ENCODE measurements around the gene ROBO1. TPM values are rescaled to one million over a fixed set of nuclear protein-coding genes. Genes with fewer than 3 reads are reported as not detected.

ROBO1 gene
- total and polyA plus RNA-seq, 4 donors = 1.0 to 30.3 (median 3.9) TPM

DNA sequence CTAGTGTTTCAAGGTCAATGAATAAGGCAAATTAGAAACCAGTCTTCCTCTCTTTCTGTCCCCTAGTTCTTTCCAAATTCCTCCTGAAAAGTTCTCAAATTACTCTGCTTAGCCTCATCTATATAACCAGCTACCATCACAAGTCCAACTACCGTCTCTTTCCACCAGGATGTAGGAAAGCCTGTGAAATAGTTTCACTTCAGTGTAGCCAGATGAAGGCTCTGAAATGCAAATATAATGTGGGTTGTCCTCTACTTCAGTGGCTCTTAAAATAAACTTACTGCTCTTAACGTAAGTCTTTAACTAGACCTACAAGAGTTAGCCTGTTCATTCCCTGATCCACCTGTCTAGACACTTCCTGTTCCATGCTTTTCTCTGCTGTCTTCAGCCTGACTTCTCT, 827.7 kb downstream of the ROBO1 start:
- Histone ChIP-seq H3K27me3 (ENCODE audit: control insufficient read depth in 4 of 4, insufficient read depth in 4 of 4, low read length in 3 of 4) (no peaks in the 10 kb centered on the region), H3K9ac (ENCODE audit: low read depth in 1 of 2, low read length in 2 of 2) (no peak overlapping the region), H3K9me3 (ENCODE audit: control insufficient read depth in 4 of 4, low read length in 3 of 4) (no peaks in the 10 kb centered on the region), H3K4me3 (ENCODE audit: low read depth in 1 of 3, low read length in 3 of 3) (no peak overlapping the region), H3K27ac (ENCODE audit: low read depth in 1 of 2, low read length in 2 of 2) (no peak overlapping the region), H3K36me3 (ENCODE audit: control insufficient read depth in 4 of 4, insufficient read depth in 3 of 4, low read depth in 1 of 4, low read length in 3 of 4) (no peaks in the 10 kb centered on the region), H3K4me1 (ENCODE audit: control insufficient read depth in 4 of 4, insufficient read depth in 4 of 4, low read length in 3 of 4) (no peaks in the 10 kb centered on the region)
- TF ChIP-seq TAF1 (conservative IDR thresholded peaks at IDR 0.05) (no peak), YY1 (IDR thresholded peaks at IDR 0.05) (no peak), NR2F2 (IDR thresholded peaks at IDR 0.05) (no peak)
- TF ChIP-seq, protein P1, sequence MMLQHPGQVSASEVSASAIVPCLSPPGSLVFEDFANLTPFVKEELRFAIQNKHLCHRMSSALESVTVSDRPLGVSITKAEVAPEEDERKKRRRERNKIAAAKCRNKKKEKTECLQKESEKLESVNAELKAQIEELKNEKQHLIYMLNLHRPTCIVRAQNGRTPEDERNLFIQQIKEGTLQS (IDR thresholded peaks at IDR 0.05) = no peak
- TF ChIP-seq, protein P2, sequence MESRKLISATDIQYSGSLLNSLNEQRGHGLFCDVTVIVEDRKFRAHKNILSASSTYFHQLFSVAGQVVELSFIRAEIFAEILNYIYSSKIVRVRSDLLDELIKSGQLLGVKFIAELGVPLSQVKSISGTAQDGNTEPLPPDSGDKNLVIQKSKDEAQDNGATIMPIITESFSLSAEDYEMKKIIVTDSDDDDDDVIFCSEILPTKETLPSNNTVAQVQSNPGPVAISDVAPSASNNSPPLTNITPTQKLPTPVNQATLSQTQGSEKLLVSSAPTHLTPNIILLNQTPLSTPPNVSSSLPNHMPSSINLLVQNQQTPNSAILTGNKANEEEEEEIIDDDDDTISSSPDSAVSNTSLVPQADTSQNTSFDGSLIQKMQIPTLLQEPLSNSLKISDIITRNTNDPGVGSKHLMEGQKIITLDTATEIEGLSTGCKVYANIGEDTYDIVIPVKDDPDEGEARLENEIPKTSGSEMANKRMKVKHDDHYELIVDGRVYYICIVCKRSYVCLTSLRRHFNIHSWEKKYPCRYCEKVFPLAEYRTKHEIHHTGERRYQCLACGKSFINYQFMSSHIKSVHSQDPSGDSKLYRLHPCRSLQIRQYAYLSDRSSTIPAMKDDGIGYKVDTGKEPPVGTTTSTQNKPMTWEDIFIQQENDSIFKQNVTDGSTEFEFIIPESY (IDR thresholded peaks at IDR 0.05) = no peak
- TF ChIP-seq, protein P3, sequence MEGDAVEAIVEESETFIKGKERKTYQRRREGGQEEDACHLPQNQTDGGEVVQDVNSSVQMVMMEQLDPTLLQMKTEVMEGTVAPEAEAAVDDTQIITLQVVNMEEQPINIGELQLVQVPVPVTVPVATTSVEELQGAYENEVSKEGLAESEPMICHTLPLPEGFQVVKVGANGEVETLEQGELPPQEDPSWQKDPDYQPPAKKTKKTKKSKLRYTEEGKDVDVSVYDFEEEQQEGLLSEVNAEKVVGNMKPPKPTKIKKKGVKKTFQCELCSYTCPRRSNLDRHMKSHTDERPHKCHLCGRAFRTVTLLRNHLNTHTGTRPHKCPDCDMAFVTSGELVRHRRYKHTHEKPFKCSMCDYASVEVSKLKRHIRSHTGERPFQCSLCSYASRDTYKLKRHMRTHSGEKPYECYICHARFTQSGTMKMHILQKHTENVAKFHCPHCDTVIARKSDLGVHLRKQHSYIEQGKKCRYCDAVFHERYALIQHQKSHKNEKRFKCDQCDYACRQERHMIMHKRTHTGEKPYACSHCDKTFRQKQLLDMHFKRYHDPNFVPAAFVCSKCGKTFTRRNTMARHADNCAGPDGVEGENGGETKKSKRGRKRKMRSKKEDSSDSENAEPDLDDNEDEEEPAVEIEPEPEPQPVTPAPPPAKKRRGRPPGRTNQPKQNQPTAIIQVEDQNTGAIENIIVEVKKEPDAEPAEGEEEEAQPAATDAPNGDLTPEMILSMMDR (IDR thresholded peaks at IDR 0.05; ENCODE audit: low read depth, low read length, missing input control) = no peak
- WGBS = 92% methylated on average over 2 of the region's 2 CpGs
- DNase-seq (ENCODE audit: low spot score) = no peak

DNA sequence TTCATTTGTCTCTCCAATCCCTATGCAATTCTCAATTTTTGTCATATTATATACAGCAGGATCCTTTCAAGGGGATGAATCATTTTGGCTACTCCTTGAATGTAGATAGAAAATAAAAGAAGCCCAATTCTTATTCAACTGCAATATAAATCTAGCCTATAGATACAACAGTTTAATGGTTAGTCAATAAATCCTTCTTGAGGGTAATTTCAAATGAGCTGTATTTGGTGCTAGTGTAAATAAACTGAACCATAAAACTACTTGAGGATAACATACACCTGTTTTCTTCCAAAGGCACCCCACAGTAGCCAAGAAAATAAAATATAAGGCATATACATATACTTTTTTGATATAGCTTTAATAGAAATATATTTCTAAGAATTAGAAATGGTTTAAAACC, 830.3 kb downstream of the ROBO1 start:
- no peak overlapping the region for H3K27ac ChIP-seq (ENCODE audit: low read depth in 1 of 2, low read length in 2 of 2)
- H3K9me3 ChIP-seq (ENCODE audit: control insufficient read depth in 4 of 4, low read length in 3 of 4) = no peaks in the 10 kb centered on the region
- no peak for DNase-seq (ENCODE audit: low spot score)
- no peak overlapping the region for H3K4me3 ChIP-seq (ENCODE audit: low read depth in 1 of 3, low read length in 3 of 3)
- H3K9ac ChIP-seq (ENCODE audit: low read depth in 1 of 2, low read length in 2 of 2) = no peak overlapping the region
- TF ChIP-seq, protein P4, sequence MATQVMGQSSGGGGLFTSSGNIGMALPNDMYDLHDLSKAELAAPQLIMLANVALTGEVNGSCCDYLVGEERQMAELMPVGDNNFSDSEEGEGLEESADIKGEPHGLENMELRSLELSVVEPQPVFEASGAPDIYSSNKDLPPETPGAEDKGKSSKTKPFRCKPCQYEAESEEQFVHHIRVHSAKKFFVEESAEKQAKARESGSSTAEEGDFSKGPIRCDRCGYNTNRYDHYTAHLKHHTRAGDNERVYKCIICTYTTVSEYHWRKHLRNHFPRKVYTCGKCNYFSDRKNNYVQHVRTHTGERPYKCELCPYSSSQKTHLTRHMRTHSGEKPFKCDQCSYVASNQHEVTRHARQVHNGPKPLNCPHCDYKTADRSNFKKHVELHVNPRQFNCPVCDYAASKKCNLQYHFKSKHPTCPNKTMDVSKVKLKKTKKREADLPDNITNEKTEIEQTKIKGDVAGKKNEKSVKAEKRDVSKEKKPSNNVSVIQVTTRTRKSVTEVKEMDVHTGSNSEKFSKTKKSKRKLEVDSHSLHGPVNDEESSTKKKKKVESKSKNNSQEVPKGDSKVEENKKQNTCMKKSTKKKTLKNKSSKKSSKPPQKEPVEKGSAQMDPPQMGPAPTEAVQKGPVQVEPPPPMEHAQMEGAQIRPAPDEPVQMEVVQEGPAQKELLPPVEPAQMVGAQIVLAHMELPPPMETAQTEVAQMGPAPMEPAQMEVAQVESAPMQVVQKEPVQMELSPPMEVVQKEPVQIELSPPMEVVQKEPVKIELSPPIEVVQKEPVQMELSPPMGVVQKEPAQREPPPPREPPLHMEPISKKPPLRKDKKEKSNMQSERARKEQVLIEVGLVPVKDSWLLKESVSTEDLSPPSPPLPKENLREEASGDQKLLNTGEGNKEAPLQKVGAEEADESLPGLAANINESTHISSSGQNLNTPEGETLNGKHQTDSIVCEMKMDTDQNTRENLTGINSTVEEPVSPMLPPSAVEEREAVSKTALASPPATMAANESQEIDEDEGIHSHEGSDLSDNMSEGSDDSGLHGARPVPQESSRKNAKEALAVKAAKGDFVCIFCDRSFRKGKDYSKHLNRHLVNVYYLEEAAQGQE (IDR thresholded peaks at IDR 0.05) = no peak
- TF ChIP-seq, protein P5, sequence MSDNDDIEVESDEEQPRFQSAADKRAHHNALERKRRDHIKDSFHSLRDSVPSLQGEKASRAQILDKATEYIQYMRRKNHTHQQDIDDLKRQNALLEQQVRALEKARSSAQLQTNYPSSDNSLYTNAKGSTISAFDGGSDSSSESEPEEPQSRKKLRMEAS (IDR thresholded peaks at IDR 0.05) = no peak
- TF ChIP-seq, protein P2 (IDR thresholded peaks at IDR 0.05) = no peak
- TF ChIP-seq RXRA (IDR thresholded peaks at IDR 0.05) (no peak), HNF4G (IDR thresholded peaks at IDR 0.05) (no peak), EGR1 (IDR thresholded peaks at IDR 0.05; ENCODE audit: low read depth in 2 of 2) (no peak)
- TF ChIP-seq, protein P3 (IDR thresholded peaks at IDR 0.05; ENCODE audit: low read depth, low read length, missing input control) = no peak
- no peaks in the 10 kb centered on the region for H3K4me1 ChIP-seq (ENCODE audit: control insufficient read depth in 4 of 4, insufficient read depth in 4 of 4, low read length in 3 of 4)
- H3K27me3 ChIP-seq (ENCODE audit: control insufficient read depth in 4 of 4, insufficient read depth in 4 of 4, low read length in 3 of 4) = no peaks in the 10 kb centered on the region
- H3K36me3 ChIP-seq (ENCODE audit: control insufficient read depth in 4 of 4, insufficient read depth in 3 of 4, low read depth in 1 of 4, low read length in 3 of 4) = no peaks in the 10 kb centered on the region
